Fibroblast of the aortic adventitia (primary cell): ENCODE data around the gene RPS18. TPM values are rescaled to one million over a fixed set of nuclear protein-coding genes. Genes with fewer than 3 reads are reported as not detected.

Source experiments
- DNase-seq: peaks from one replicate; pipeline ENCODE4 v3.0.0-alpha.2; 2010; ENCODE audit warnings: low read depth
- H3K4me3 ChIP-seq: 2 replicates; pipeline ENCODE4 v1.5.1; 2011; ENCODE audit warnings: low read depth, mild to moderate bottlenecking, control low read depth, low read length, moderate library complexity
- total RNA-seq: library from RNA; depleted of rRNA; stranded (reverse); fragments of >200 nt; gene quantifications from 2 replicates; pipeline ENCODE4 v1.2.3, GENCODE V29; 2012; ENCODE audit warnings: low replicate concordance
- TF ChIP-seq, protein P1 (sequence below): IDR thresholded peaks from 2 replicates; pipeline ENCODE4 v1.5.1; 2011; ENCODE audit warnings: mild to moderate bottlenecking, low read length, control low read depth, inconsistent platforms; ENCODE audit not compliant: insufficient read depth

The RPS18 gene
- total RNA-seq, 1 donor, result 4,237 TPM

DNA sequence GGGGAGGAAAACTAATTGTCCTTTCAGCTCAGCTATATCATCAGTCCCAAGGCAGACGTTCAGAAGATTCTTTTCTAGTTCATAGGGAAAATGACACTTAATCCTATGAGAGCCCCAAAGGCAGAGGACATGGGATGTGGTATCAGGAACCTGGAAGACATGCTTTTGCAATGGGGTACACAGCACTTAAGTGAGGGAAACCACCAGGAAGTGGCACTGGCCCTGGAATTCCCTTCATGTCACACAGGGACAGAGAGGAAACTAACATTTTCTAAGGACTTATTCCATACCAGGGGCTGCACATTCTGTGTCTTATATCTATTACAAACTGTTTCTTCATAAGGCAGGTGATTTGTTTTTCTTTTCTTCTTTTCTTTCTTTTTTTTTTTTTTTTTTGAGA, 28.4 kb upstream of the RPS18 start:
- no peak for DNase-seq
- TF ChIP-seq, protein P1, sequence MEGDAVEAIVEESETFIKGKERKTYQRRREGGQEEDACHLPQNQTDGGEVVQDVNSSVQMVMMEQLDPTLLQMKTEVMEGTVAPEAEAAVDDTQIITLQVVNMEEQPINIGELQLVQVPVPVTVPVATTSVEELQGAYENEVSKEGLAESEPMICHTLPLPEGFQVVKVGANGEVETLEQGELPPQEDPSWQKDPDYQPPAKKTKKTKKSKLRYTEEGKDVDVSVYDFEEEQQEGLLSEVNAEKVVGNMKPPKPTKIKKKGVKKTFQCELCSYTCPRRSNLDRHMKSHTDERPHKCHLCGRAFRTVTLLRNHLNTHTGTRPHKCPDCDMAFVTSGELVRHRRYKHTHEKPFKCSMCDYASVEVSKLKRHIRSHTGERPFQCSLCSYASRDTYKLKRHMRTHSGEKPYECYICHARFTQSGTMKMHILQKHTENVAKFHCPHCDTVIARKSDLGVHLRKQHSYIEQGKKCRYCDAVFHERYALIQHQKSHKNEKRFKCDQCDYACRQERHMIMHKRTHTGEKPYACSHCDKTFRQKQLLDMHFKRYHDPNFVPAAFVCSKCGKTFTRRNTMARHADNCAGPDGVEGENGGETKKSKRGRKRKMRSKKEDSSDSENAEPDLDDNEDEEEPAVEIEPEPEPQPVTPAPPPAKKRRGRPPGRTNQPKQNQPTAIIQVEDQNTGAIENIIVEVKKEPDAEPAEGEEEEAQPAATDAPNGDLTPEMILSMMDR, result no peak
- H3K4me3 ChIP-seq, result no peak overlapping the region

DNA sequence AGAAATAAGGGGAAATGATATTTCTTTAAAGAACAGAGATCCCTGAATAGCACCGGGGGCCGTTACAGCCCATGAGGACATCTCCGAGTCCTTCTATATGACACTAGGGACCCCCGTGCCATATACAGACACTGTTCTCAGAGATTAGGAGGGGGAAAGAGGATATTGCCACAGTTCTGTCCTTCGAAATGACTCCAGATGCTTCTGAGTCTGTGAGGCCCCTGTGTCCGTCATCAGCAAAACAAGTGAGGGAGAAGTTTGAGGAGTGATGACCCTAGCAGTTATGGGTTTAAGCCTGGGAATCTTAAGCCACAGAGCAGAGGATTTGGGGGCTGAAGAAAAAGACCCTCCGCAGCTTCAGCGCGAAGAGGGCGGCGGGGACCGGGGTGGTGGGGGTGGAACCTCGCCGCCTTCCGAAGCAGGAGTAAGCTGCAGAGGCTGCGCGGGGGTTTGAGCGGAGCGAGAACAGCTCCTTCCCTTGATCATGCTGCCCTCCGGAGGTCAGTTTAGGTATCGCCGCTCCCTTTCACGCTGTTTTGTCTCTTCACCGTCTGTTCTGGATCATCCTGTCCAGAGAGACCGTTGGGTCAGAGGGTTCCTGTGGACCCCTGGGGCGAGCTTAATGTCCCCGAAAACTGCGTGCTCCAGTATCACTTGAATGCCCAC, 23.8 kb upstream of the RPS18 start:
- peak overlapping the region; percentile 69 for H3K4me3 ChIP-seq
- DNase-seq, result peak; percentile 88
- TF ChIP-seq, protein P1, result peak; percentile 94

DNA sequence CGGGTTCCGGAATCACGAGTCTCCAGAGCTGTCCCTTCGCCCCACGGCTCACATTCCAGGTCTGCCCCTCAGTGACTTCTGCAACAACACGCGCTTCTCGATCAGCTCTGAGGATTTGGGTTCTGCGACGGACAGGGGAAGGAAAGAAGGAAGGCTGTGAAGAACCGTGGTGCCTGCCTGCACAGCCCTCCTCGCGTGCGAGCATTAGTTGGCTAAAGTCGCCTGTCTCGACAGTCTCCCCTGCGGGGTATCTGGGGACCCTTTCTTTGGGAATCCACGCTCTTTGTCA, 23.3 kb upstream of the RPS18 start:
- H3K4me3 ChIP-seq, result peak overlapping the region; percentile 69
- no peak for DNase-seq
- TF ChIP-seq, protein P1, result no peak

DNA sequence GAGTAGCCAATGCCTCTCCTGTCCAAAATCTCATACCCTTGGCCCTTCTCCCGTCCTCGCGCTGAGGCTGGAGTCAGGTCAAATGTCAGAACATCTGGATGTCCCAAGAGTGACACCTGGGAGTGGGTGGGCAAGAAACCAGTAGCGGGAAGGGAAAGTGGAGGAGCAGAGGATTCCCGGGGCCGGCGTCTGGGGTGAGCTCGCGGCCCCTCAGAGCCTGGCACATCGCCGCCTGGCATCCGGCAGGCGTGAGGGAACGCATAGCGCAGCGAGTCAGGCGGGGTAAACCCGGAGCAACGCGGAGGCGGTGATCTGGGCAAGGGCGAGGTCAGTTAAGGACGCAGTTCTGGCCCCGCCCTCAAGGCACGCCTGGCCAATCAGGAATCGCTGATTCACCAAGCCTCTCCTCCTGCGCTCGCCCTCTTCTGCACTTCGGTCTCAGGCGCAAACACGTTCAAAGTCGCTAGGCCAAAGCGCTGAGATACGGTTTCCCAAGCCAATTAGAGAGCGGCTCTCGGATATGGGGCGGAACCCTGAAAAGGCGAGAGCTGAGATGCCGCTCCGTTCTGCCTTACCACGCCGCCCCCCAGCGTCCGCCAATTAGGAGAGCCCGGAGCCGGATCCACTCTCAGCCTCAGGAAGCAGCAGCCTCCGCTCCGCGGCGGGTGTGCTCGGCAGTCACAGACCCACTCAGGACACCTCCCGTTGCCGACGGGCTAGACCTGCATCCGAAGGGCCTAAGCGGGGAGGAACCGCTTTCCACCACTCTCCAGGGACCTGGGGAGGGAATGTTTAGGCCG, 22.7 kb upstream of the RPS18 start:
- peak overlapping the region; percentile 90 for H3K4me3 ChIP-seq
- DNase-seq, result peak; percentile 99
- TF ChIP-seq, protein P1, result no peak

DNA sequence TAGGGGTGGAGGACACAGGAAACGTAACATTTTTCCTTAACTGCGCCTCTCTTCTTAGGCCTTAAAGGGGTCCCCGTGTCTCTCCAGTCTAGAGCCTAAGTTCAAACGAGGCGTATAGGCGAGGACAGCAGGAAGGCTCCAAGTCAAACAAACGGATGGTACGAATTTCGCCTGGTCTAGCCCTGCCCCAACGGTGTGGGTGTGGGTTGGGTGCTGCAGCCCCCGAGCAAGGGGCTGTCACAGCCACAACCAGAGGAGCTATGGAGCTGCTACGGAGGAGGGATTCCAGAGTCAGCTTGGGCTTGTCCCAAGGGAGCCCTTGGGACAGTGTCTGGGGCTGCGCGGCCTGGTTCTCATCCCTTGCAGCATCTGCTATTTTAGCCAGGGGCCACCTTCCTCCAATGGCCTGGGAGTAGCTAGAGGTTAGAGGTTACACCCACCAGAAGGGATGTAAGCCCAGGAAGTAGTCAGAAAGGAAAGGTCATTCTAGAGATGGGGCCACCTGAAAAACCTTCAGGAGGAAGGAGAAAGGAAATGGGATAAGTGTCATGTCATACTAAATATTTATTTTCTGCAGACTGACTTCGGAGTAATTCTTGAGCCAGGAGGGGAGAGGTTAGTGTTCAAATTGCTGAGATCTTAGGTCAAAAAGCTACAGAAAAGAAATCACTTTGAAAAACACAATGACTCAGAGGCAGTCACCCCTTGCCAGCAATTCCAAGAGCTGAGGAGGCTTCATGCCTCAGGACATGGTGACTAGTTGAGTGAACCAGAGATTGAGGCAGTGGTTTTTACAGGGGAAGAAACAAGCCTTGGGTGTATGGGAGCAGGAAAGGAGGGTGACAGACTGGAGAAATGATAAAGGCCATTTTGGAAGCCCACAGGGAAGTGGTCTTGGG, 21.9 kb upstream of the RPS18 start:
- DNase-seq, result peak; percentile 80
- TF ChIP-seq, protein P1, result no peak
- peak overlapping the region; percentile 90 for H3K4me3 ChIP-seq

DNA sequence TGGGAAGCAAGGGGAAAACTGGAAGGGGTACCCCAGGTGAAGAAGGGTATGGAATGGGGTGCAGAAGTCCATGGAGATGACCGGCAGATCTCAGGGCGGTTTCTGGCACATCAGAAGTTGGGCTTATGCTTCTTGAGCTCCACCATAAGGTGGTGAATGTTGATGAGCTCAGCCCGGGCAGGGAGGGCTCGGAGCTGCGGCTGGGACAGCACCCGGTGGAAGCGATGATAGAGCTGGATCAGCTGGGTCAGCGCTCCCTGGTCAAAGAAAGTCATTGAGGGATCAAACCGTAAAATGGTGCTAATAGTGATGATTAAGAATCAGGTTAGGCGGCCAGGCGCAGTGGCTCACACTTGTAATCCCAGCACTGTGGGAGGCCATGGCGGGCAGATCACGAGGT, 21.1 kb upstream of the RPS18 start:
- H3K4me3 ChIP-seq, result peak overlapping the region; percentile 90
- TF ChIP-seq, protein P1, result no peak
- no peak for DNase-seq
